GM04504 (cell line): ENCODE measurements around the gene SETD1A.
"Not testable (repeated sequence)": the region's sequence is repeated elsewhere in the genome, so short reads cannot be mapped to it uniquely, and the experiment has no call there.

ENCODE experiments used
- DNase-seq: peaks from one replicate; pipeline ENCODE4 v3.0.0-alpha.2; 2012; ENCODE audit warnings: low read depth

Gene SETD1A

GRCh38 chr16:30998852-30999761, 41.6 kb downstream of the SETD1A start:
- DNase-seq, result no peak

- no peak for DNase-seq
These were observed 43.3 kb downstream of the SETD1A start for GRCh38 chr16:31000671-31001382.

- DNase-seq, result no peak
These were observed 44.1 kb downstream of the SETD1A start for GRCh38 chr16:31001507-31002249.

GRCh38 chr16:31002250-31002700, 44.7 kb downstream of the SETD1A start:
- no peak for DNase-seq

GRCh38 chr16:31002862-31003341, 45.3 kb downstream of the SETD1A start:
- no peak for DNase-seq

GRCh38 chr16:31003744-31004143, 46.2 kb downstream of the SETD1A start:
- no peak for DNase-seq

- no peak for DNase-seq
These were observed 47.1 kb downstream of the SETD1A start for GRCh38 chr16:31004658-31005057.

GRCh38 chr16:31005350-31006085, 48.0 kb downstream of the SETD1A start:
- DNase-seq, result no peak

- DNase-seq, result no peak
These were observed 48.5 kb downstream of the SETD1A start for GRCh38 chr16:31006086-31006385.

GRCh38 chr16:31006589-31006988, 49.0 kb downstream of the SETD1A start:
- DNase-seq, result no peak

- DNase-seq, result no peak
These were observed 50.1 kb downstream of the SETD1A start for GRCh38 chr16:31007684-31008083.

GRCh38 chr16:31008149-31008548, 50.6 kb downstream of the SETD1A start:
- DNase-seq, result no peak

GRCh38 chr16:31008551-31008950, 51.0 kb downstream of the SETD1A start:
- no peak for DNase-seq

GRCh38 chr16:31009120-31009519, 51.6 kb downstream of the SETD1A start:
- no peak for DNase-seq

GRCh38 chr16:31009894-31010584, 52.5 kb downstream of the SETD1A start:
- DNase-seq, result no peak

- no peak for DNase-seq
These were observed 53.2 kb downstream of the SETD1A start, which contains the start of gene STX1B for GRCh38 chr16:31010585-31011325. Gene STX1B, minus strand, starts transcription at chr16:31010638. Its CDS starts 242 bp downstream, at chr16:31010396.

GRCh38 chr16:31011815-31012214, 54.3 kb downstream of the SETD1A start:
- DNase-seq, result not testable (repeated sequence)

GRCh38 chr16:31013292-31013691, 55.7 kb downstream of the SETD1A start:
- DNase-seq, result not testable (repeated sequence)

- DNase-seq, result no peak
These were observed 58.5 kb downstream of the SETD1A start for GRCh38 chr16:31016018-31016417.

- DNase-seq, result not testable (repeated sequence)
These were observed 60.2 kb downstream of the SETD1A start for GRCh38 chr16:31017756-31018155.
